Measurements from ENCODE around the gene INTS1.

The INTS1 gene

GRCh38 chr7:1541431-1542162 lies 37.4 kb upstream of the INTS1 start:
- DNase-seq = no peak

DNA sequence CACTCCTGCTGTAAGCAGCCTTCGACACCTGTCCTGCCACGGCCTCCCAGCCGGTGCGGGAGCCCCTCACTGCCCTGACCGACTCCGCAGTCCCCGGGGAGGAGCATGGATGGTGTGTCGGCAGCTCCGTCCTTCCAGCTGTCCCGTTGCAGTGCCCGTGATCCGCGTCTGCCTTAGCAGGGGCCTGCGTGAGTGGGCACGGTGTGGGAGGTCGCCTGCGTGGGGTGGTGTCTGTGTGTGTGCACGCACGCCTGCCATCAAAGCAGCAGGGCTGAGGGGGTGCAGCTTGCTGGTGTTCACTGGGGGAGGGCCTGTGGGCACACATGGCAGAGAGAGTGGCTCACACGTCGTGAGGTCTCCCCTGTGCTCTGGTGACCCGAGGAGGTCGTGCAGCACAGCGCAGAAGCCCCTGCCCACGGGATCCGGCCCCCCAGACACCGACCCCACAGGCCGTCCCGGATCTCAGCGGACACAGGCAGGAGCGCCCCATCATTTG lies 36.6 kb upstream of the INTS1 start:
- DNase-seq = no peak

DNA sequence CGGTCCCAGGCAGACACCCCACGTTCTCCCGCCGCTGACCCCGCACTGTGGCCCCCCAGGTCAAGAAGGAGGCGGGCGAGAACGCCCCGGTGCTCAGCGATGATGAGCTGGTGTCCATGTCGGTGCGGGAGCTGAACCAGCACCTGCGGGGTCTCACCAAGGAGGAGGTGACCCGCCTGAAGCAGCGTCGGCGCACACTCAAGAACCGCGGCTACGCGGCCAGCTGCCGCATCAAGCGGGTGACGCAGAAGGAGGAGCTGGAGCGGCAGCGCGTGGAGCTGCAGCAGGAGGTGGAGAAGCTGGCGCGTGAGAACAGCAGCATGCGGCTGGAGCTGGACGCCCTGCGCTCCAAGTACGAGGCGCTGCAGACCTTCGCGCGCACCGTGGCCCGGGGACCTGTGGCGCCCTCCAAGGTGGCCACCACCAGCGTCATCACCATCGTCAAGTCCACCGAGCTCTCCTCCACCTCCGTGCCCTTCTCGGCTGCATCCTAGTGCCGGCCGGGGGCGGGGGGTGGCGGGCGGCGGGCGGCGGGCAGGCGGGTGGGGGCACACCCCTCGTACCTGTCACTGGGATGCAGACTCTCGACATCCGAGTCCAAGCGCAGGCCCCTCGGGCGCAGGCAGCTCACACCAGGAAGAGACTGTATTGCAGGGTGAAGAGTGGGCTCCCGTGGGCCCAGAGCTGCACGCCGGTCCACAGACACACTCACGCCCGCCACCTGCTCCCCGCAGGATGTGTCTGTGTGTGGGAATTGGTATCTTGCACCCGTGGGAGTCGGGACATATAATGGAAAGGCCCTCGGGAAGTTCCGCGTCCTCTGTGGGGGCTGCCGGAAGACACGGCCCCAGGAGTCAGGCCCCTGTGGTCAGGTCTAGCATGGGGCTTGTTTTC lies 35.9 kb upstream of the INTS1 start:
- DNase-seq = no peak

GRCh38 chr7:1539181-1539881 lies 35.1 kb upstream of the INTS1 start:
- no peak for DNase-seq

DNA sequence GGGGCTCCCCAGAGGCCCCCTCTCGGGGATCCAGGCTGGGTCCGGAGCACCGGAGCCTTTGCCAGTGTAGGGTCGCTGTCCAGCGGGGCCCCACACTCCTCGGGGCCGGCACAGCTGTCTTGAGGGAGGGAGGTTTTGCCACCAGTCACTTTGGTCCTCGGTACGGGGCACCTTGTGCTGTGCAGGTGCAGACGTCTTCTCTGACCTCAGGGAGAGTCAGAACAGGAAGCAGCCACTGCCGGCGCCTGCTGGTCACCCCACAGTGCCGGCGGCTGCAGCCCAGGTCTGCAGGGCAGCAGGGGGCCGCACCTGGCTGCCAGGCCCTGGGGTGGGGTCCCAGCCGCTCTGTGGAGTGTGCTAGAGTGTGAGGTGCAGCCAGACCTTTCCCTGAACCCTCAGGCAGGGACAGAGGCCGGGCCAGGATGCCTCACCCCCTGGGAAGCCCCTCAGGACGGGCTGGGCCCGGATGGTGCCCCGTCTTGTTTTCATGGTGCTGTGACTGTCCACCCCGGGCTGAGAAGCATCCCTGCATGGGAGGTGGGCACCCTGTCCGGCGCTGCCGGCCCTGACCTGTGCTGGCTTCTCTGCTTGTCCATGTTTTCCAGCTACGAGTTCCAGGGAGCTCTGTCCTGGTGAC lies 34.5 kb upstream of the INTS1 start:
- DNase-seq = no peak

DNA sequence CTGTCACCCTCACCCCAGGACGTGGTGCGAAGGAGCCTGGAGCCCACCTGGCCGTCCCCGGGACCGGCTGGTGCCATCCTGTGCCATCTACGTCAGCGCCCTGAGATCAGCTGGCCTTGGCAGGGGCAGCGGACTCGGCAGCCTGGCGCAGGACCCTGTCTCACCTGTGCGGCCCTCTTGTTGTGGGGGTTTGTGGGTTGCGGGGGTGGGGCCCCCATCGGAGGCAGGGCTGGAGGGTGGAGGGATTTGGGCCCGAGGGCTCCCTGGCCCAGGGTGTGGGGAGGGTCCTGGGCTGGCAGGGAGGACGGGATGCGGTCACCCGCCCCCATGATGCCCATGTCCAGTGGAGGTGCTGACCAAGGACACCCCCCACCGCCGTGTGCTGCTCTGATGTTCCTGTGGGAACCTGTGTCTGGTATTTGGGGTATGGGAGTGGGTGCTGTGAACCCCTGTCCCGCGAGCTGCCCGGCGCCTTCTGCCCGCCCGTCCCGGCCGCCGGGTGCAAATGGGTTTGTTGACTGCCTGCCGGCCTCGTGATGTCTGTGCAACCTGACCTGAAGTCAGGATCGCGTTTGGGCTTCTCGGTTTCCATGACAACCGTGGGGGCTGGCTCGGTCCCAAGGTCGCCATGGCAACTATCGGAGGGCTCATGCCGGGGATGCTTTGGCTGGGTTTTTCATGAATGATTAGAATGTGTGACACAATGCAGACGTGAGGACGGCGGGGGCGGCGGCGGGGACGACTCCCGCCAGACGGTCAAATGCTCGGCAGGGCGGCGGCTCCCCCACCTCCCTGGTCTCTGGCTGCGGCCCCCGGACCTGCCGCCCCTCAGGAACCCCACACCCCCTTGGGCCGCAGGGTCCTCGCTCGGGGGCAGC lies 33.6 kb upstream of the INTS1 start:
- peak in 10 of 14 donors; percentile 6 to 87 (median 20) for DNase-seq

GRCh38 chr7:1536743-1537534 lies 32.8 kb upstream of the INTS1 start:
- DNase-seq = peak in 7 of 14 donors; percentile 13 to 75 (median 31)

- no peak for DNase-seq
These were observed 32.2 kb upstream of the INTS1 start for GRCh38 chr7:1536455-1536742.

GRCh38 chr7:1535701-1536454 lies 31.7 kb upstream of the INTS1 start:
- DNase-seq = no peak

GRCh38 chr7:1535100-1535458 lies 30.9 kb upstream of the INTS1 start:
- no peak for DNase-seq

GRCh38 chr7:1534330-1535099 lies 30.3 kb upstream of the INTS1 start:
- peak in 1 of 14 donors; percentile 9 for DNase-seq

DNA sequence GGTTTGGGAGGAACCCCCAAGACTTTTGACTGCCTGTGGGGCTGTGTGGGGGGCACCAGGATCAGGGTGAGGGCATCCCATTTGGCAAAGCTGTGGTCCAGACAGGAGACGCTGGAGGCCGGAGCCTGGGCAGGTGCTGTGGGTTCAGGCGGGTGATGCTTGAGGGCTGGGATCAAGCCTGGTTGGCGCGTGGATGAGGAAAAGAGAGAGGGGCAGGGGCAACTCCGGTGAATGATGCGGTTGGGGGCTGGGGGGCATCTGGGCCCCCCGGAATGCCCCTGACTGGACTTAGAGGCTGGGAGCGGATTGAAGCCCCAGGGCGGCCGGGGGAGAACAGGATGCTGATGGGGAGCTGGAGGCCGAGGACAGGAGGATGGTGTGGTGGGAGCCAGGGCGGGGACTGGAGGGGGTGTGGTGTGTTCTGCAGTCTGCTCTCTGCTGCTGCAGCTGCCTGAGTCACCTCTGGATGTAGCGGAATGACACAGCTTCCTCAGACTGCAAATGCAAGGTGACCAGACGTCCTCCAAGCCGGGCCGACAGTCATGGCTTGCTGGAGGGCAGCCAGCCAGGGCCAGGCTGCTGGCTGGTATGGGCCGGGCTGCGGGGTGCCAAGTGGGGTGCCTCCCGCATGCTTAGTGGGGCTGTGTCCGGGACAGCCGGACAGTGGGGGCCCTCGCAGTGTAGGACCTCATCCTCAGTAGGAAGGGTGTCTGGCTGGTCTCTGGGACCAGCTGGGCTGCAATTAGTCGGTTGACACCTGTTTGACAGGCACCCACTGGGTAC lies 29.5 kb upstream of the INTS1 start:
- DNase-seq = no peak

GRCh38 chr7:1533255-1533546 lies 29.0 kb upstream of the INTS1 start:
- no peak for DNase-seq

GRCh38 chr7:1532456-1533254 lies 28.5 kb upstream of the INTS1 start:
- peak in 9 of 14 donors; percentile 25 to 76 (median 51) for DNase-seq

DNA sequence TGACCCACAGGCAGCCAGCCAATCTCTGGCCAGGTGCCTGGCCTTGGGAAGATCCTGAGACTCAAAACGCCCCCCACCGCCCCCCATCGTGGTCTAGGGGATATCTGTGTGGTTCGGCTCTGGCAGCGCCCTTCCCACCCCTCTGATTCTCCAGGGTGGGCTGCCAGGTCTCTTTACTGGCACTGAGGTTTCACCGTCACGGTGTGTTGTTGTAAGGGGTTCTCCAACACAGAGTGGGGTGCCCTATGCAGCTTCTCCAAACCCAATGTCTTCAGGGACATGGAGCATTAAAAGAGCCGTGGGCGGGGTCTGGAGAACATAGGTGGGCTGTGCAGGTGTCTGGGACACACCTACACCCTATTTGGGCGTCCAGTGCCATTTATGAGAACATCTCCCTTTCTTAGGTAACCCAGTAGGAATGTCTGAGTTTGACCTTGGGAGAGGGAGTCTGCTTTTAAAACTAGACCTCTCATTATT lies 27.8 kb upstream of the INTS1 start:
- no peak for DNase-seq

DNA sequence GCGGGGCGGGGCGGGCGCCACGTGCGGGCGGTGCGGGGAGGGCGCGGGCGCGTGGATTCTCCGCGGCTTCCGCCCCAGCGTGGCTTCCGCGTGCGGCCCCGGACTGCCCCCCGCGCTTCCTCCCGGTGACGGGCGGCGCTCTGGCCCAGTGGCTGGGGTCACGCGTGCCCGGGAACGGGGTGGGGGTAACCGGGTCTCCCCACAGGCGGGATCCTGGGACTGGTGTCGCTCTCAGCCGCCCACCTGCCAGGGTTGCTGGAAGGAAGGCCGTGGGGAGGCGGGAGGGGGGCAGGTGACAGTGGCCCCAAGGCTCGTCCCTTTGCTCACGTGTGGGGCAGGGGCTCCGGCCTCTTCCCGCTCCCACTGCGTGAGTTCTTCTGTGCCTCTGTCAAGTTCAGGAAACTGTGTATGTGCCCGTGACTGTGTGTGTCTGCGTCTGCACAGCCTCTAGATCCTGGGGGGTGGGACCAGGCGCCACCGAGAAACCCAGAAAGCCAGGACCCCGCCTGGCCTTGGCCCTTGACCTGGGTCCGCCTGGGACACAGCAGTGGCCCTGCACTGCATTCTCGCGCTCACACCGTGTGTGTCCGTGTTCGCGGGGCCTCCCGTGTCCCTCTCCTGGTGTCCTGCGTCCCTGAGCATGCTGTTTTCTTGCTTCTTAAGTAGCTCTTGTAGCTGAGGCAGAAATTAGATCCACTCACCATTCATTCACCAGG lies 27.2 kb upstream of the INTS1 start:
- peak in 7 of 14 donors; percentile 19 to 42 (median 30) for DNase-seq

GRCh38 chr7:1530946-1531262 lies 26.7 kb upstream of the INTS1 start:
- DNase-seq = no peak

Data from C1 segment of cervical spinal cord (tissue), 14 donors.